ENCODE measurements around the gene PRMT7. TPM values are rescaled to one million over a fixed set of nuclear protein-coding genes. Genes with fewer than 3 reads are reported as not detected.

The PRMT7 gene
- total RNA-seq, 1 experiment from 2014 or later: 46.4 TPM

- Histone ChIP-seq H2AFZ (ENCODE audit: low read length) (no peak overlapping the region), H3K27me3 (ENCODE audit: low read length) (no peaks in the 10 kb centered on the region), H3K36me3 (ENCODE audit: low read depth, low read length) (no peaks in the 10 kb centered on the region), H3K4me1 (ENCODE audit: insufficient read depth, low read length) (no peaks in the 10 kb centered on the region), H3K9me3 (ENCODE audit: low read length) (no peaks in the 10 kb centered on the region), H3F3A (ENCODE audit: low read length, unreplicated experiment) (no peaks in the 10 kb centered on the region), H3K79me2 (ENCODE audit: low read length) (no peaks in the 10 kb centered on the region), H3K4me3 (ENCODE audit: low read length) (no peak overlapping the region), H3K9ac (ENCODE audit: low read length) (no peak overlapping the region), H4K20me1 (ENCODE audit: low read length) (no peaks in the 10 kb centered on the region), H3K4me2 (ENCODE audit: low read length) (no peak overlapping the region), H3K27ac (ENCODE audit: low read length) (no peak overlapping the region), H3K9me2 (replicated peaks; ENCODE audit: low read length) (no peaks in the 10 kb centered on the region)
- ChIA-PET CTCF (no interaction called here), POLR2A (ENCODE audit: unreplicated experiment) (no interaction called here)
- TF ChIP-seq EZH2 (IDR thresholded peaks at IDR 0.05; ENCODE audit: low read length, unreplicated experiment): no peak
- TF ChIP-seq CTCF (conservative IDR thresholded peaks at IDR 0.05; ENCODE audit: low read depth, low read length): no peak
- TF ChIP-seq EZH2phosphoT487 (IDR thresholded peaks at IDR 0.05; ENCODE audit: borderline replicate concordance, low read length): no peak
- BruUV-seq (replicated peaks): no TSS peak
- ATAC-seq: no peak
- intact Hi-C loops (cut with micrococcal nuclease): no loop called here
- DNase-seq: no peak
These were observed 74.6 kb downstream of the PRMT7 start for GRCh38 chr16:68385371-68385770.

GRCh38 chr16:68386628-68387027 is 75.8 kb downstream of the PRMT7 start:
- no peaks in the 10 kb centered on the region for H3K9me3 ChIP-seq (ENCODE audit: low read length)
- TF ChIP-seq EZH2 (IDR thresholded peaks at IDR 0.05; ENCODE audit: low read length, unreplicated experiment): no peak
- TF ChIP-seq CTCF (conservative IDR thresholded peaks at IDR 0.05; ENCODE audit: low read depth, low read length): no peak
- TF ChIP-seq EZH2phosphoT487 (IDR thresholded peaks at IDR 0.05; ENCODE audit: borderline replicate concordance, low read length): no peak
- H3K36me3 ChIP-seq (ENCODE audit: low read depth, low read length): no peaks in the 10 kb centered on the region
- H2AFZ ChIP-seq (ENCODE audit: low read length): no peak overlapping the region
- H3K9me2 ChIP-seq (replicated peaks; ENCODE audit: low read length): no peaks in the 10 kb centered on the region
- no peaks in the 10 kb centered on the region for H3K4me1 ChIP-seq (ENCODE audit: insufficient read depth, low read length)
- BruUV-seq (replicated peaks): no TSS peak
- H3K79me2 ChIP-seq (ENCODE audit: low read length): no peaks in the 10 kb centered on the region
- H3F3A ChIP-seq (ENCODE audit: low read length, unreplicated experiment): no peaks in the 10 kb centered on the region
- H3K4me2 ChIP-seq (ENCODE audit: low read length): no peak overlapping the region
- CTCF ChIA-PET: no interaction called here
- no peaks in the 10 kb centered on the region for H4K20me1 ChIP-seq (ENCODE audit: low read length)
- H3K4me3 ChIP-seq (ENCODE audit: low read length): no peak overlapping the region
- intact Hi-C loops (cut with micrococcal nuclease): no loop called here
- no peak overlapping the region for H3K27ac ChIP-seq (ENCODE audit: low read length)
- ATAC-seq: no peak
- H3K9ac ChIP-seq (ENCODE audit: low read length): no peak overlapping the region
- no peaks in the 10 kb centered on the region for H3K27me3 ChIP-seq (ENCODE audit: low read length)
- POLR2A ChIA-PET (ENCODE audit: unreplicated experiment): no interaction called here
- no peak for DNase-seq

GRCh38 chr16:68387301-68387700 is 76.5 kb downstream of the PRMT7 start:
- ChIA-PET POLR2A (ENCODE audit: unreplicated experiment) (no interaction called here), CTCF (no interaction called here)
- no peak for ATAC-seq
- Histone ChIP-seq H3K79me2 (ENCODE audit: low read length) (no peaks in the 10 kb centered on the region), H3K4me1 (ENCODE audit: insufficient read depth, low read length) (no peaks in the 10 kb centered on the region), H3K27me3 (ENCODE audit: low read length) (no peaks in the 10 kb centered on the region), H3K27ac (ENCODE audit: low read length) (no peak overlapping the region), H3K36me3 (ENCODE audit: low read depth, low read length) (no peaks in the 10 kb centered on the region), H3K9ac (ENCODE audit: low read length) (no peak overlapping the region), H3K9me3 (ENCODE audit: low read length) (no peaks in the 10 kb centered on the region), H3K9me2 (replicated peaks; ENCODE audit: low read length) (no peaks in the 10 kb centered on the region), H3K4me3 (ENCODE audit: low read length) (no peak overlapping the region), H4K20me1 (ENCODE audit: low read length) (no peaks in the 10 kb centered on the region), H3K4me2 (ENCODE audit: low read length) (no peak overlapping the region), H2AFZ (ENCODE audit: low read length) (no peak overlapping the region), H3F3A (ENCODE audit: low read length, unreplicated experiment) (no peaks in the 10 kb centered on the region)
- BruUV-seq (replicated peaks): no TSS peak
- TF ChIP-seq EZH2phosphoT487 (IDR thresholded peaks at IDR 0.05; ENCODE audit: borderline replicate concordance, low read length) (no peak), CTCF (conservative IDR thresholded peaks at IDR 0.05; ENCODE audit: low read depth, low read length) (no peak), EZH2 (IDR thresholded peaks at IDR 0.05; ENCODE audit: low read length, unreplicated experiment) (no peak)
- DNase-seq: no peak
- intact Hi-C loops (cut with micrococcal nuclease): no loop called here
